GM18867 (cell line): ENCODE results near the gene RPTOR.
"Not testable (repeated sequence)": the region's sequence is repeated elsewhere in the genome, so short reads cannot be mapped to it uniquely, and the experiment has no call there.

ENCODE experiments used
- ATAC-seq: cut with Tn5 transposase; IDR thresholded peaks from one replicate; pipeline ENCODE4 v1.9.1; 2021; ENCODE audit warnings: mild to moderate bottlenecking, moderate library complexity; ENCODE audit not compliant: unreplicated experiment

RPTOR gene

GRCh38 chr17:80612997-80613731 lies 68.5 kb downstream of the RPTOR start:
- no peak for ATAC-seq

- no peak for ATAC-seq
Measured at GRCh38 chr17:80613732-80614071, 69.1 kb downstream of the RPTOR start.

GRCh38 chr17:80614332-80615047 lies 69.9 kb downstream of the RPTOR start:
- ATAC-seq: no peak

- no peak for ATAC-seq
Measured at GRCh38 chr17:80615376-80615775, 70.7 kb downstream of the RPTOR start.

- ATAC-seq: no peak
Measured at GRCh38 chr17:80616705-80617104, 72.1 kb downstream of the RPTOR start.

GRCh38 chr17:80618304-80618703 lies 73.7 kb downstream of the RPTOR start:
- ATAC-seq: no peak

- no peak for ATAC-seq
Measured at GRCh38 chr17:80619535-80620235, 75.0 kb downstream of the RPTOR start.

- ATAC-seq: no peak
Measured at GRCh38 chr17:80621335-80621996, 76.8 kb downstream of the RPTOR start.

- ATAC-seq: no peak
Measured at GRCh38 chr17:80621997-80622357, 77.3 kb downstream of the RPTOR start.

GRCh38 chr17:80624864-80625263 lies 80.2 kb downstream of the RPTOR start:
- no peak for ATAC-seq

- no peak for ATAC-seq
Measured at GRCh38 chr17:80625627-80626026, 81.0 kb downstream of the RPTOR start.

GRCh38 chr17:80628881-80629280 lies 84.2 kb downstream of the RPTOR start:
- ATAC-seq: not testable (repeated sequence)

- ATAC-seq: no peak
Measured at GRCh38 chr17:80629298-80630028, 84.8 kb downstream of the RPTOR start.

- ATAC-seq: no peak
Measured at GRCh38 chr17:80630560-80631120, 86.0 kb downstream of the RPTOR start.

- no peak for ATAC-seq
Measured at GRCh38 chr17:80631142-80632045, 86.8 kb downstream of the RPTOR start.

- no peak for ATAC-seq
Measured at GRCh38 chr17:80632046-80632581, 87.5 kb downstream of the RPTOR start.

- no peak for ATAC-seq
Measured at GRCh38 chr17:80633207-80633606, 88.6 kb downstream of the RPTOR start.

GRCh38 chr17:80633994-80634566 lies 89.4 kb downstream of the RPTOR start:
- ATAC-seq: no peak
